Progenitor cell of endocrine pancreas (in vitro differentiated cells): ENCODE results near the gene KIFAP3. TPM values are rescaled to one million over a fixed set of nuclear protein-coding genes. Genes with fewer than 3 reads are reported as not detected.

Experiments used
- DNase-seq: peaks from one replicate; pipeline ENCODE4 v3.0.0; 2021; ENCODE audit warnings: low spot score; ENCODE audit not compliant: unreplicated experiment
- H3K27ac Mint-ChIP-seq: 2 replicates; pipeline ENCODE4 v1.8.0; 2021; ENCODE audit warnings: mild to moderate bottlenecking, moderate library complexity, mixed read lengths
- H3K27me3 Mint-ChIP-seq: 2 replicates; pipeline ENCODE4 v1.8.0; 2021; ENCODE audit warnings: mixed read lengths
- H3K36me3 Mint-ChIP-seq: 2 replicates; pipeline ENCODE4 v1.8.0; 2022; ENCODE audit warnings: mixed read lengths; ENCODE audit not compliant: insufficient read depth
- H3K4me1 Mint-ChIP-seq: 2 replicates; pipeline ENCODE4 v1.8.0; 2021; ENCODE audit warnings: low read depth, mixed read lengths
- H3K4me3 Mint-ChIP-seq: 2 replicates; pipeline ENCODE4 v1.8.0; 2021; ENCODE audit warnings: low read depth, mild to moderate bottlenecking, moderate library complexity, mixed read lengths
- H3K9me3 Mint-ChIP-seq: 2 replicates; pipeline ENCODE4 v1.8.0; 2021; ENCODE audit warnings: low read depth, mixed read lengths
- CTCF ChIP-seq: fragments of 200-600 bp; sonication (generic); IDR thresholded peaks from one replicate; pipeline ENCODE4 v1.5.0; 2021; ENCODE audit warnings: antibody characterized with exemption, mild to moderate bottlenecking; ENCODE audit not compliant: unreplicated experiment
- total RNA-seq: library from RNA; stranded (reverse); gene quantifications from 2 replicates; pipeline ENCODE4 v1.2.1, GENCODE V29; 2021

KIFAP3 gene
- total RNA-seq, 1 donor from 2014 or later: 24.6 TPM

- no peak overlapping the region for H3K27ac Mint-ChIP-seq
- peaks cover 7% of the 10 kb centered on the region for H3K4me1 Mint-ChIP-seq
- TF ChIP-seq CTCF: no peak
- no peaks in the 10 kb centered on the region for H3K9me3 Mint-ChIP-seq
- H3K4me3 Mint-ChIP-seq: no peak overlapping the region
- H3K27me3 Mint-ChIP-seq: no peaks in the 10 kb centered on the region
- no peak for DNase-seq
- H3K36me3 Mint-ChIP-seq: no peaks in the 10 kb centered on the region
Measured at GRCh38 chr1:169906938-169907337, 167.6 kb downstream of the KIFAP3 start.

- Mint-ChIP-seq H3K27ac (no peak overlapping the region), H3K4me1 (peaks cover 11% of the 10 kb centered on the region), H3K36me3 (no peaks in the 10 kb centered on the region), H3K27me3 (peaks cover 3% of the 10 kb centered on the region), H3K9me3 (no peaks in the 10 kb centered on the region), H3K4me3 (no peak overlapping the region)
- DNase-seq: no peak
- no peak for TF ChIP-seq CTCF
Measured at GRCh38 chr1:169904834-169905233, 169.7 kb downstream of the KIFAP3 start.

GRCh38 chr1:169902751-169903150 lies 171.7 kb downstream of the KIFAP3 start:
- Mint-ChIP-seq H3K4me3 (no peak overlapping the region), H3K27me3 (peaks cover 7% of the 10 kb centered on the region), H3K4me1 (peaks cover 11% of the 10 kb centered on the region), H3K9me3 (no peaks in the 10 kb centered on the region), H3K36me3 (no peaks in the 10 kb centered on the region), H3K27ac (no peak overlapping the region)
- no peak for TF ChIP-seq CTCF
- no peak for DNase-seq

GRCh38 chr1:169901115-169901514 lies 173.4 kb downstream of the KIFAP3 start:
- H3K27ac Mint-ChIP-seq: no peak overlapping the region
- no peak for TF ChIP-seq CTCF
- H3K9me3 Mint-ChIP-seq: no peaks in the 10 kb centered on the region
- no peaks in the 10 kb centered on the region for H3K36me3 Mint-ChIP-seq
- peaks cover 11% of the 10 kb centered on the region for H3K4me1 Mint-ChIP-seq
- H3K4me3 Mint-ChIP-seq: no peak overlapping the region
- peaks cover 20% of the 10 kb centered on the region for H3K27me3 Mint-ChIP-seq
- no peak for DNase-seq

- no peaks in the 10 kb centered on the region for H3K36me3 Mint-ChIP-seq
- peaks cover 20% of the 10 kb centered on the region for H3K27me3 Mint-ChIP-seq
- no peak for TF ChIP-seq CTCF
- peaks cover 11% of the 10 kb centered on the region for H3K4me1 Mint-ChIP-seq
- H3K27ac Mint-ChIP-seq: no peak overlapping the region
- DNase-seq: no peak
- H3K9me3 Mint-ChIP-seq: no peaks in the 10 kb centered on the region
- no peak overlapping the region for H3K4me3 Mint-ChIP-seq
Measured at GRCh38 chr1:169900571-169900970, 173.9 kb downstream of the KIFAP3 start.
